GM23338 (cell line): ENCODE results near the gene ONECUT3. TPM values are rescaled to one million over a fixed set of nuclear protein-coding genes. Genes with fewer than 3 reads are reported as not detected.

Source experiments
- ATAC-seq: fragments of 200-7000 bp; cut with Tn5 transposase; 3 replicates; pipeline ENCODE4 v1.9.1; 2020
- DNase-seq: peaks from one replicate; pipeline ENCODE4 v3.0.0-alpha.2; 2015; ENCODE audit warnings: low spot score
- H2AFZ ChIP-seq: fragments of 200-600 bp; sonication (generic); 2 replicates; pipeline ENCODE4 v1.8.0; 2016; ENCODE audit warnings: antibody characterized with exemption, mild to moderate bottlenecking, moderate library complexity
- H3F3A ChIP-seq: fragments of 200-600 bp; sonication (generic); replicated peaks from 2 replicates; pipeline ENCODE4 v1.8.0; 2017; ENCODE audit warnings: antibody characterized with exemption, mixed run types, low read depth
- H3K27ac ChIP-seq: fragments of 200-600 bp; sonication (generic); 2 replicates; pipeline ENCODE4 v1.6.1; 2016; ENCODE audit warnings: low read depth
- H3K27me3 ChIP-seq: fragments of 200-600 bp; sonication (generic); 2 replicates; pipeline ENCODE4 v1.8.0; 2016; ENCODE audit warnings: mild to moderate bottlenecking, mixed run types, moderate library complexity; ENCODE audit not compliant: insufficient read depth
- H3K36me3 ChIP-seq: fragments of 200-600 bp; sonication (generic); 2 replicates; pipeline ENCODE4 v1.8.0; 2016; ENCODE audit warnings: mild to moderate bottlenecking; ENCODE audit not compliant: insufficient read depth
- H3K4me1 ChIP-seq: fragments of 200-600 bp; sonication (generic); 2 replicates; pipeline ENCODE4 v1.8.0; 2016; ENCODE audit warnings: mild to moderate bottlenecking, moderate library complexity; ENCODE audit not compliant: insufficient read depth
- H3K4me2 ChIP-seq: fragments of 200-600 bp; sonication (generic); 2 replicates; pipeline ENCODE4 v1.7.1; 2017; ENCODE audit warnings: mixed run types
- H3K4me3 ChIP-seq: fragments of 200-600 bp; sonication (generic); 2 replicates; pipeline ENCODE4 v1.6.1; 2016; ENCODE audit warnings: mixed run types
- H3K79me2 ChIP-seq: fragments of 200-600 bp; sonication (generic); replicated peaks from 2 replicates; pipeline ENCODE4 v1.8.0; 2017; ENCODE audit warnings: mild to moderate bottlenecking; ENCODE audit not compliant: insufficient read depth
- H3K9me2 ChIP-seq: fragments of 200-600 bp; sonication (generic); 2 replicates; pipeline ENCODE4 v1.8.0; 2017; ENCODE audit not compliant: insufficient read depth
- H4K20me1 ChIP-seq: fragments of 200-600 bp; sonication (generic); replicated peaks from 2 replicates; pipeline ENCODE4 v1.8.0; 2017; ENCODE audit warnings: mild to moderate bottlenecking; ENCODE audit not compliant: insufficient read depth
- H3K27ac Mint-ChIP-seq: 2 replicates; pipeline ENCODE4 v1.8.0; 2020; ENCODE audit warnings: inconsistent platforms, mild to moderate bottlenecking, moderate library complexity, mixed read lengths
- H3K27me3 Mint-ChIP-seq: 3 replicates; pipeline ENCODE4 v1.8.0; 2022; ENCODE audit warnings: low read depth, mild to moderate bottlenecking, moderate library complexity, mixed read lengths, inconsistent platforms; ENCODE audit not compliant: insufficient read depth, poor library complexity
- H3K36me3 Mint-ChIP-seq: 3 replicates; pipeline ENCODE4 v1.8.0; 2021; ENCODE audit warnings: low read depth, mild to moderate bottlenecking, inconsistent platforms, moderate library complexity, mixed read lengths
- H3K4me1 Mint-ChIP-seq: 3 replicates; pipeline ENCODE4 v1.8.0; 2020; ENCODE audit warnings: mild to moderate bottlenecking, inconsistent platforms, mixed read lengths
- H3K4me3 Mint-ChIP-seq: 3 replicates; pipeline ENCODE4 v1.8.0; 2021; ENCODE audit warnings: moderate library complexity, mild to moderate bottlenecking, inconsistent platforms, mixed read lengths
- H3K9me3 Mint-ChIP-seq: 3 replicates; pipeline ENCODE4 v1.8.0; 2020; ENCODE audit warnings: moderate library complexity, mild to moderate bottlenecking, inconsistent platforms, mixed read lengths
- CREB1 ChIP-seq: fragments of 250-450 bp; sonication (Bioruptor Pico); IDR thresholded peaks from 2 replicates; pipeline ENCODE4 v1.5.0; 2020; ENCODE audit warnings: low read depth, mild to moderate bottlenecking, moderate library complexity
- CTCF ChIP-seq, 2 experiments: fragments of 200-600 bp in 1 of 2; sonication (generic) in 1 of 2; conservative IDR thresholded peaks; 2 replicates each; pipeline versions ENCODE4 v1.5.1 to v1.6.1; 2016 to 2017; ENCODE audit warnings: antibody characterized with exemption in 2 of 2, low read depth in 2 of 2, mild to moderate bottlenecking in 2 of 2, moderate library complexity in 1 of 2
- EZH2phosphoT487 ChIP-seq: fragments of 200-600 bp; sonication (generic); IDR thresholded peaks from one replicate; pipeline ENCODE4 v1.8.1; 2018; ENCODE audit warnings: antibody characterized with exemption; ENCODE audit not compliant: unreplicated experiment
- JUNB ChIP-seq: IDR thresholded peaks from one replicate; pipeline ENCODE4 v1.6.1; 2016; ENCODE audit warnings: antibody characterized with exemption; ENCODE audit not compliant: unreplicated experiment
- NANOG ChIP-seq: IDR thresholded peaks from 2 replicates; pipeline ENCODE4 v1.6.1; 2016; ENCODE audit warnings: antibody characterized with exemption, borderline replicate concordance
- POLR2AphosphoS5 ChIP-seq: IDR thresholded peaks from 2 replicates; pipeline ENCODE4 v1.6.1; 2016; ENCODE audit warnings: antibody characterized with exemption, low read depth
- REST ChIP-seq: IDR thresholded peaks from one replicate; pipeline ENCODE4 v1.6.1; 2018; ENCODE audit warnings: antibody characterized with exemption; ENCODE audit not compliant: unreplicated experiment
- STAT1 ChIP-seq: IDR thresholded peaks from one replicate; pipeline ENCODE4 v1.6.1; 2016; ENCODE audit warnings: antibody characterized with exemption; ENCODE audit not compliant: unreplicated experiment
- ZNF114 ChIP-seq: fragments of 250-450 bp; sonication (Bioruptor Pico); IDR thresholded peaks from 2 replicates; pipeline ENCODE4 v1.5.0; 2020; ENCODE audit warnings: mild to moderate bottlenecking, moderate library complexity
- ZNF331 ChIP-seq: fragments of 250-450 bp; sonication (Bioruptor Pico); IDR thresholded peaks from 2 replicates; pipeline ENCODE4 v1.5.0; 2020; ENCODE audit warnings: low read depth, mild to moderate bottlenecking, moderate library complexity
- polyA plus RNA-seq: library from polyadenylated mRNA; unstranded; fragments of >200 nt; fragmentation: Nextera tagmentation; extraction: Ambion mirVana; gene quantifications from 2 replicates; pipeline ENCODE4 v1.2.1, GENCODE V29; 2016
- total RNA-seq: library from RNA; depleted of rRNA; stranded (reverse); fragments of >200 nt; shearing (Covaris generic); gene quantifications from 2 replicates; pipeline ENCODE4 v1.2.3, GENCODE V29; 2014
- TF ChIP-seq, protein P1 (sequence below): IDR thresholded peaks from 2 replicates; pipeline ENCODE4 v1.6.1; 2016; ENCODE audit warnings: antibody characterized with exemption

Gene ONECUT3
- total and polyA plus RNA-seq, 2 experiments from 2014 or later = not detected

DNA sequence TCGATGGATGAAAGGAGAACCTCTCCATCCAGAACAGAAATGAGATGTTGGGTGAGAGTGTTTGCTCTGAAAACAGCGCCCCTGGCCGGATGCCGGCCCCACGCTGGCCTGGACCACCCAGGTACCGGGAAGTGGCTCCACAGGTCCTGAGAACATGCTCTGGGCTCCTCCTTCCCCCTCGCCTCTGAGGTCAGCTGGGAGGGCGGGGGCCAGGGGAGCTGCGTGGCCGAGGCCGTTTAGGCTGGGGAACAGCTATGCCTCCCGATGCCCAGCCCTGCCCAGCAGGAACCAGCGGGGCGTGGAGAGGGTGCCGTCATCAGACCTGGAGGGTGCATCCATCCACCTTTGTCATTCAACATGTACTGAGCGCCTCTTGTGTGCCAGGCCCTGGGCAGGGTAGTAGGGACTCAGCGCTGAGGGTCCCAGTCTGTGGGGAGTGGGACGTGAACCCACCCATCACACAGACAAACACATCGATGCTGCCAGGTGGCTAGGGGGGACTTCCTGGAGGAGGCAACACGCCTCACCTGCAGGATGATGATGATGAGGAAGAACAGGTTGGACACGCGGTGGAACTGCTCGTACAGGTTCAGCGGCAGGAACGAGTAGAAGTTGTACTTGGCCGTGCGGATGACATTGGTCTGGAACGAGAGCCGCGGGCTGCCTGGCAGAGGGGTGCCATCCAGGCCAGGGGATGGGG, 54.5 kb downstream of the ONECUT3 start:
- Histone ChIP-seq H3K79me2 (no peaks in the 10 kb centered on the region), H3K36me3 (no peaks in the 10 kb centered on the region), H3K27ac (no peak overlapping the region), H3K4me1 (no peaks in the 10 kb centered on the region), H3K9me2 (no peaks in the 10 kb centered on the region), H3K4me3 (no peak overlapping the region), H4K20me1 (no peaks in the 10 kb centered on the region), H3F3A (no peaks in the 10 kb centered on the region), H3K4me2 (no peak overlapping the region), H3K27me3 (no peaks in the 10 kb centered on the region), H2AFZ (no peak overlapping the region)
- Mint-ChIP-seq H3K27ac (no peak overlapping the region), H3K9me3 (no peaks in the 10 kb centered on the region), H3K4me1 (no peaks in the 10 kb centered on the region; the same call in 2 of the 3 replicates), H3K27me3 (peaks cover 17% of the 10 kb centered on the region), H3K36me3 (no peaks in the 10 kb centered on the region), H3K4me3 (no peak overlapping the region)
- ATAC-seq = no peak
- TF ChIP-seq CREB1 = no peak
- no peak for DNase-seq

- Histone ChIP-seq H3K4me3 (no peak overlapping the region), H3K27ac (no peak overlapping the region), H3K79me2 (no peaks in the 10 kb centered on the region), H3F3A (0 out of 2 replicates have a peak, but pooled peaks cover 3% of the 10 kb centered on the region), H3K36me3 (no peaks in the 10 kb centered on the region), H2AFZ (no peak overlapping the region), H3K9me2 (no peaks in the 10 kb centered on the region), H3K4me1 (no peaks in the 10 kb centered on the region), H3K27me3 (no peaks in the 10 kb centered on the region), H4K20me1 (no peaks in the 10 kb centered on the region), H3K4me2 (no peak overlapping the region)
- no peak overlapping the region for H3K27ac Mint-ChIP-seq
- H3K4me3 Mint-ChIP-seq = no peak overlapping the region
- no peak for ATAC-seq
- no peaks in the 10 kb centered on the region for H3K36me3 Mint-ChIP-seq
- no peaks in the 10 kb centered on the region for H3K9me3 Mint-ChIP-seq
- peaks cover 16% of the 10 kb centered on the region for H3K27me3 Mint-ChIP-seq
- TF ChIP-seq POLR2AphosphoS5 (no peak), JUNB (no peak), ZNF114 (CRISPR knock-in tag) (no peak), ZNF331 (CRISPR knock-in tag) (no peak), NANOG (no peak), STAT1 (no peak), REST (no peak), CTCF (conservative IDR thresholded peaks at IDR 0.05; ENCODE audit: low read depth in 2 of 2) (no peak), EZH2phosphoT487 (no peak)
- TF ChIP-seq, protein P1, sequence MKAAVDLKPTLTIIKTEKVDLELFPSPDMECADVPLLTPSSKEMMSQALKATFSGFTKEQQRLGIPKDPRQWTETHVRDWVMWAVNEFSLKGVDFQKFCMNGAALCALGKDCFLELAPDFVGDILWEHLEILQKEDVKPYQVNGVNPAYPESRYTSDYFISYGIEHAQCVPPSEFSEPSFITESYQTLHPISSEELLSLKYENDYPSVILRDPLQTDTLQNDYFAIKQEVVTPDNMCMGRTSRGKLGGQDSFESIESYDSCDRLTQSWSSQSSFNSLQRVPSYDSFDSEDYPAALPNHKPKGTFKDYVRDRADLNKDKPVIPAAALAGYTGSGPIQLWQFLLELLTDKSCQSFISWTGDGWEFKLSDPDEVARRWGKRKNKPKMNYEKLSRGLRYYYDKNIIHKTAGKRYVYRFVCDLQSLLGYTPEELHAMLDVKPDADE = no peak
- H3K4me1 Mint-ChIP-seq = peaks cover 3% of the 10 kb centered on the region; the same call in 2 of the 3 replicates
- no peak for DNase-seq
Measured at GRCh38 chr19:1808395-1808731, 55.1 kb downstream of the ONECUT3 start.
